Measurements from ENCODE around the gene KATNB1.
"Not testable (repeated sequence)": the region's sequence is repeated elsewhere in the genome, so short reads cannot be mapped to it uniquely, and the experiment has no call there.

Gene KATNB1

DNA sequence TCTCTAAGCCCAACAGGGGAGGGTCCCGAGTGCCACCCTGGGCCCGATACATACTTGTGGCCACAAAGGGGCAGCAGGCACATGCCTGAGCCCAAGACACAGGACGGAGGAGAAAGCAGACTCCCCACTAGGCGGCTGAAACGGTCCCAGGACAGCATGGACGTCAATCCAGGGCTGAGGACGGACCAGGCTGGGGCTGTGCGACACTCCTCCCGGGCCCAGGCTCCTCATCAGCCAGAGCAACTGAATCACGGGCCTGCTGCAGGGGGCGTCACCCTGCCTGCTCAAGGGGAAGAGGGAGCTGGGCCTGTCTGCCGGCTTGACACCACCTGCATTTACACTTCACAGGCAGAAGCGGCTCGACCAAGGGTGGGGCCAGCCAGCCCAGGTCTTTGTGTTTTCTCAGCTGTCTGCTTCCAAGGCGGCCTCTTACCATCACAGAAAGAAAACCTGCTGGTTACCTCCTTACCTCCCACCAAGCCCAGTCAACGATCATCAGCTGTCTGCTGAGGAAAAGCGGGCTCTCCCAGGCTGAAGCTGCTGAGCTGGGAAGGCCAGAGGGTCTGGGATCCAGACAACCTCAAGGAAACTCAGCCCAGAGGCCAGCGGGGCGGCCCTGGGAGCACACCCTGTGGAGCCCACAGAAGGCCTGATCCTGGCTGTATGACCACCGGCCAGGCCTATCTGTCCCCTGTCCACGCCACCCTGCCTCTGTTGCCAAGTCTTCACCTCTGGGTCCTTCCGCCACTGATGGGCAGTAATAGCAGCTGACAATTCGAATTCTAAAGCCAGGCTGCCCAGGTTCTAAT is 40.3 kb downstream of the KATNB1 start:
- no peak for DNase-seq

DNA sequence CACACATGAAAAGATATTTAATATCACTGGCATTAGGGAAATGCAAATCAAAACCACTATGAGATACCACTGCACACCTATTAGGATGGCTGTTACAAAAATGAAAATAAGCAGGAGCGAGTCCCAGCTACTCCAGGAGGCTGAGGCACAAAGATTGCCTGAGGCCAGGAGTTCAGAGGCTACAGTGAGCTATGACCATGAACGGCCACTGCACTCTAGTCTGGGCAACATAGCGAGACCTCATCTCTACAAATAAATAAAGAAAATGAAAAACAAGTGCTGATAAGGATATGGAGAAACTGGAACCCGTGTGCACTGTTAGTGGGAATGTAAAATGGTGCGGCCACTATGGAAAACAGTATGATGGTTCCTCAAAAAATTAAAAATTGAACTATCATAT is 43.1 kb downstream of the KATNB1 start:
- no peak for DNase-seq

DNA sequence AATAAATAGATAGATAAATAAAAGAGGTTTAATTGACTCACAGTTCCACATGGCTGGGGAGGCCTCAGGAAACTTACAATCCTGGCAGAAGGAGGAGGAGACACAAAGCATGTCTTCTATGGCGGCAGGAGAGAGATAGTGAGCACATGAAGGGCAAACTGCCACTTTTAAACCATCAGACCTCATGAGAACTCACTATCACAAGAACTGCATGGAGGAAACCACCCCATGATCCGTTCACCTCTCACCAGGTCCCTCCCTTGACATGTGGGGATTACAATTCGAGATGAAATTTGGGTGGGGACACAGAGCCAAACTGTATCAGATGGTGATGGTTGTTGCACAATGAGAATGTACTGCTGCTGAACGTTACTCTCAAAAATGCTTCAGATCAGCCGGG is 44.3 kb downstream of the KATNB1 start:
- DNase-seq, result not testable (repeated sequence)

DNA sequence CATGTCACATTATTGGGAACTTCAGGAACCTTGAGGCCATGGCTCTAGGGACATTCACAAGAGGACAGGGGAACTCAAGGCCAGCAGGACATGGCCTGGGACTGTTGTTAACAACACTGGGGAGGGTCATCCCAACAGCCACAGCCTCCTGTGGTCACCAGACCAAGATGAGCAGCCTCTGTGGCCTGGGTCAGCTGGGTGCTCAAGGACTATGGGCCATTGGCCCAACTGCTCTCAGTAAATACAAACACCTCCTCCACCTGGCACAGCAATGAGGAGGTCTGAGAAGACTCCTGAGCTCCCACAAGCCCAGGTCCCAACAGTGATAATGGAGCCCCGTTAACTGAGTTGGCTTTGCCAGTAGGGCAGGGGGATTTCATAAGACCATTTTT is 45.8 kb downstream of the KATNB1 start:
- no peak for DNase-seq

DNA sequence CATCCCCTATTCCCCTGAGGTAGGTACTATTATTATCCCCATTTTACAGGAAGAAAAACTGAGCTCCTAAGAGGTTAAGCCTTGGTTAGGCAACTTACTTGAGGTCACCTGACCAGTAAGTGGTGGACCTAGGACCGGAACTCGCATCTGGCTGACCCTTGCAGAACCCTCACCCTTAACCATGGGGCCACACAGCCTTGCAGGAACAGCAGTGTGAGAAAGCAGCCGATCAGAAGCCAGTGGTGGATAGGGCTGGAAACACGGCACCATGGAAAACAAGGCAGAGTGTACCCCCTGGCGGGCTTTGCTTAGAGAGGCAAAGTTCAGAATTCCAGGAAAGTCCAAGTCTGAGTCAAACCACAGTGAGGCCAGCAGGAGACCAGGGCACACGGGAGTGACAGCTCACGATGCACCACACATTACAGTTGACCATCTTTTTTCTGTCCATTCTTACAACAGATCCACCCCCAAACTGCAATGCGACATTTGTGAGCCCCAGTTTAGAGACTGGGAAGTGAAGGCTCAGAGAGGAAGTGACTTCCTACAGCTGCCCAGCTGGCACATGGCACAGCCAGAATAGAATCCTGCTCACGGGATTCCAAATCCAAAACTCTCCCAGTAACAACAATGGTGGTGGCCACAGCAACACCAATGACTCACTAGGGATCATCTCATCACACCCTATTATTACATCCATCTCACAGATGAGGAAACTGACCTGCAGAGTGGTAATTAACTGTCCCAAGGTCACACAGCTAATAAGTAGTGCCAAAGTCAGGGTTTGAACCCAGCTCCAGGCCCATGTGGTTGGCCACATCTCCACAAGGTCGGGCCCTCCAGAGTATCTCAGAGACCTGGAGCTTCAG is 46.4 kb downstream of the KATNB1 start:
- no peak for DNase-seq

DNA sequence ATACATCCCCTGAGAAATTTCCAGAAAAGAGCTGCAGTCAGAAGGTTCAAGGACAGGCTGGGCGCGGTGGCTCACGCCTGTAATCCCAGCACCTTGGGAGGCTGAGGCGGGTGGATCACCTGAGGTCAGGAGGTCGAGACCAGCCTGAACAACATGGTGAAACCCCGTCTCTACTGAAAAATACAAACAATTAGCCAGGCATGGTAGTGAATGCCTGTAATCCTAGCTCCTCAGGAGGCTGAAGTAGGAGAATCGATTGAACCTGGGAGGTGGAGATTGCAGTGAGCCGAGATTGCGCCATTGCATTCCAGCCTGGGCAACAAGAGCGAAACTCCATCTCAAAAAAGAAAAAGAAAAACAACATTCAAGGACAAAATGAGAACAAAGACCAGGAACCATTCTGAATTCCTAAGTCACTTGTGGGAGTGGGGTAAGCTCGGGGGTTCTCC is 47.1 kb downstream of the KATNB1 start:
- DNase-seq, result not testable (repeated sequence)

DNA sequence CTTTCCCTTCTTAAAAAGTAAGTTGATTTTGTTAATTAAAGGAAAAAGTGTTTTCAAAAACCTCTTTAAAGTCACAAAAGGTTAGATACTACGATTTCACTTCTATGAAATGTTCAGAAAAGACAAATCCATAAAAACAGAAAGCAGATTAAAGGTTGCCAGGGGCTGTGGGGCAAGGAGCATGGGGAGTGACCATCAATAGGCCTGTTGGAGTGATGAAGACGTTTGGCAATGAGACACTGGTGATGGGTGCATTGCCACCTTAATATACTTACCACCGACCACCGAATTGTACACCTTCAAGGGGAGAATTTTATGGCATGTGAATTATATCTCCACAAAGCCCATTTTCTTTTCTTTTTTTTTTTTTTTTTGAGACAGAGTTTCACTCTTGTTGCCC is 47.5 kb downstream of the KATNB1 start:
- DNase-seq, result no peak

DNA sequence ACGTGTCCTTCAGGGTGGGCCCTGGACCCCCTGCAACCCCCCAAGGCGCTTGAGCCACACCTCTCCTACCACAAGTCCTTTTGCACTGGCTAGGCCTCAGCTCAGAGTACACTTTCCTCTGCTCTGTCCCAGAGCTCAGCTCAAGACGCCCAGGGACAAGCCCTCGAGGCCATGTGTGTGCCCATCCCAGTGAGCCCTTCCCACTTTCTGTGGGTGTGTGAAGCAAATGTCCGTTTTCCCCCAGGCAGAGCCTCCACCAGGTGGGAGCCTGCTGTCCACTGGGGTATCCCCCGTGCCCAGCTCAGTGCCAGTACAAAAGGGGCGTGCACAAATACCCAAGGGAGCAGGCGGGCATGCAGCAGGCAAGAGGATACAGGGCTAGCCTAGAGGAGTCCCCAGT is 48.3 kb downstream of the KATNB1 start:
- DNase-seq, result no peak

DNA sequence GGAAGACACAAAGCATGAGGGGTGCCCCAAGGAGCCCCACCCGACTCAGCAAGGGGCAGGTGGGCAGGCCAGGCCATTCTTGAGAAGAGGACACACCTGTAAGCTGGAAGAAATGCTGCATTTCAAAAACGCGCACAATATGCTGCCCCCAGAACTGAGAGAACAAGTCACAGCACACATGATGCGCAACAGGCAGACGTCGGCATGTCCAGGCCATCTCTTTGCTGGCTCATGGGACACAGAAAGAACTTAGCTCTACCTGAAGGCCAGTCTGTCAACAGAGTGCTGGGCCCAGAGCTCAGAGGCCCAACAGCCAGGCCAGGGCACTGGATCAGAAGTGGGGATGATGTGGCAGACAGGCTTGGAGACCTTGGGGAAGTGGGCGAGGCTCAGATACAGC is 48.8 kb downstream of the KATNB1 start:
- no peak for DNase-seq

DNA sequence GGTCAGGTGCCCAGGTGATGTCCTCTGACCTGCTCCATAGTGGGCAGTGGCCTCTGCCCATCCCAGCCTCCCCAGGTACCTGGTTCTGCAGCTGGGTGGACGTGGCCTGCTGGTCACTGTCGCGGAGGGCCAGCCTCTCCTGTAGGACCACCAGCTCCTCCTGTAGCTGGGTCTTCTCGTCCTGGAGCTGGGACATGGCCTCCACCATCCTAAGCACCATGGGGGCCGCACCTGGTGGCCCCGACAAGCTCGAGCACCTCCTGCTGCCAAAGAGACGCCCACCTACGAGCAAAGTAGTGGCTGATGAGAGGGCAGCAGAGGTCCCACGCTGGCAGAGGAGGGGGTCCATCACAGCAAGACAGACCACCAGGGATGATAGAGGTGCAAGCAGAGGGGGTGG is 49.8 kb downstream of the KATNB1 start:
- DNase-seq, result no peak

DNA sequence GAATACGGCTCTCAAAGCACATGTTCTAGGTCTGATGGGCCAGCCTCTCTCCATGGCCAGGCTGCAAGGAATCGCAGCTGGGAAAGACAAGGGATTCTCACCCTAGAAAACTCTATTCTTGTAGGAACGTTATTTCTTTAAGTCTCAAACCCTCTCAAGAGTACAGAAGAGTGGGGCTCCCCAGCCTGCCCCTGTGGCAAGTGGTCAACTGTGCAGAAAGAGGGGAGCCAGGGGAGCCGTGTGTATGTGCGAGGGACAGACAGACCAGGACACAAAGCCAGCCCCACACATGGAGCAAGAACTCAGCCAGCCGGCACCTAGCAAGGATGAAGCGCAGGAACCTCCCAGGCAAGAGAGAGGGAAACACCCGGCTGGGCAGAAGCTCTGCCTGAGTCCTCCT is 50.4 kb downstream of the KATNB1 start:
- no peak for DNase-seq

DNA sequence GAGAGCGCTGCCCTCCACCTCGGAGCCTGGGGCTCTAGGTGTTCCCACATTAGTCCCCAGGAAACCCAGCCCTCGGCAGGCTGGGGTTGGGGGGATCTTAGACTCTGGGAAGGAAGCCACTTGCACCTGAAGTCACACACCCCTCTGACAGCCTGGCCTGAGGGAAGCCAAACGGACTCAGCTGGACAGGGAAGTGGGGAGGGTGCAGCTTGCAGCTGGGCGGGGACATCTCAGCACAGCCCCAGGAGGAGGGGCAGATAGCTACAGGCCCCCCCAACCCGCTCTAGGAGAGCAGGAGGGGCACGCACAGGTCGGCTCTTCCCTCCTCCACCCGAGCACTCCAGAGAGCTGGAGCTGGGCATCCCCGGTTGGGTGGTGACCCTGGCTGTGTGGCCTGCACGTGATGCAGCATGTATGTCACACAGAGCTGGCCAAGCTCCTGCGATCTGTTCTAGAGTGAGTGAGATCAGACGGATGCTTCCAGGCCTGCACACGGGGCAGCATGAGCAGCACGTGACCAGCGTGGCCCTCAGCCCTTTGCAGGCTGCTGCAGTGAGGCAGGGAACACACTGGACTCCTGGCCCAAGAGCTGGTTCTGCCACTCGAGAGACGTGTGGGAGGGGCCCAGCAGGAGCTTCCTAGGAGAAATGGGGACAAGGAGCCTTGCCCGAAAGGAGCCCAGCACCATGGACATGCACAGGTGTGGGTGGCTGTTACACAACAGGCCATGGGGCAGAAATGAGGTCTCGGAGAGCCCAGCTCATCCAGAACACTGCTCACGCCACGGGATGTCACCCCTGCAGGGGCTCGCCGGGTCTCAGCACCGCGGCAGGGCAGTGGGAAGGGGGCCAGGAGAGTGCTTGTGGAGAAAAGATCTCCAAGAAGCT is 51.3 kb downstream of the KATNB1 start:
- no peak for DNase-seq

DNA sequence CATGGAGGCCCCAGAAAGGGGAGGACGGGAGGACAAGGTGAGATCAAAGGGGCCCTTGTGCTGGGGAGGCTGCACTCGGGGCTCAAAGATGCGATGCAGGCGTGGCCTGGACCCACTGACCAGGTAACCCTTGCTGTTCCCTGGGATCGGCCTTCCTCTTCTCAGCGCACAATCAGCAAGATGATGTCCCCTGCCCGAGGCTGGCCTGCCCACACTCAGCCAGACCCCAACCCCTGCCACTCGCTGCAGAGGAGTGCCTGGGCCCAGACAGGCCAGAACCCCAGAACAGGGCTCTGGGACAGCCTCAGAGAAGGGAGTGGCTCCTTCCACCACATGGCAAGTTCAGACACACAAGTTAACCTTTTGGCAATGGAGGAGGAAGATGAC is 51.9 kb downstream of the KATNB1 start:
- DNase-seq, result no peak

DNA sequence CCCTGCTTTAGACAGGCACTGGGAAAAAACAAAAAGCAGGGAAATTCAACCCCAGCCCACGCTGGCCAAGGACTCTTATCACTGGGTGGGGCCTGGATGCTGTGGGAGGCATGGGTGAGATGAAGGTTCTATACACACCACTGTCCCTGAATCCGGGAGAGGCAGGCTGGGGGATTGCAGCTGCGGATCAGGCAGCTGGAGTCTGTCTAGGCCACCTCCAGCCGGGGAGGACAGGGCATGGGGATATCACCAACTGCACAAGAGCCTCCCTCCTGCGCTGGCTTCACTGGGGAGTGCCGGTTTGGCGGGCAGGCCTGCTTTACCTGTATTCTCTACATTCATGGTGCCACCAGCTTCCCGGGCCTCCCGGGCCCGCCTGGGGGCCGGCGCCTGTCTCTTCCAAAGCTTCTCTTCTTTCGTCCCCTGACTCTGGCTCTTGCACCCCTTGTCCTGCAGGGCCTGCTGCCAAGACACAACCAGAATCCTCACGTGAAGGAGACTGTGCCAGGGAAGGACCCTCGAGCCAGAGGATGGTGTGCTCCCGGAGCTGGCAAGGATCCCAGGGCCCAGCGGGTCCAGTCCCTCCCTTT is 52.8 kb downstream of the KATNB1 start:
- DNase-seq, result peak; percentile 56

DNA sequence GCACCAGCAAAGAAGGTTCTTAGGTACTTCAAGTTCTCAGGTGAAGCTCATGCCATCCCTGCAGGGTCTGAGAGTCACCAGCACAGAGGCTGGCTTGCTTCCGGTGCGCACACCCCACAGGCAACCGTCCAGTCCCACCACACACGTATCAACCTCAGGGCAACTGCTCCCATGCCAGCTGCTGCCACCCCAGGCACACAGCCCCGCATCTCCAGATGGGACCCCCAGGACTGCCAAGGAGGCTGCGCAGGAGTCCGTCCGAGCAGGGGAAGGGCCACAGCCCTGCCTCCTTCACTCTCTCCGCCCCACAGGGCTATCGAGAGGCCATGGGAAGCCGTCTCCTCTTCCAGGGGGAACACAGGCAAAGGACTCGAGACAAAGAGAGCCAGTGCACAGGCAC is 53.4 kb downstream of the KATNB1 start:
- peak; percentile 29 for DNase-seq

DNA sequence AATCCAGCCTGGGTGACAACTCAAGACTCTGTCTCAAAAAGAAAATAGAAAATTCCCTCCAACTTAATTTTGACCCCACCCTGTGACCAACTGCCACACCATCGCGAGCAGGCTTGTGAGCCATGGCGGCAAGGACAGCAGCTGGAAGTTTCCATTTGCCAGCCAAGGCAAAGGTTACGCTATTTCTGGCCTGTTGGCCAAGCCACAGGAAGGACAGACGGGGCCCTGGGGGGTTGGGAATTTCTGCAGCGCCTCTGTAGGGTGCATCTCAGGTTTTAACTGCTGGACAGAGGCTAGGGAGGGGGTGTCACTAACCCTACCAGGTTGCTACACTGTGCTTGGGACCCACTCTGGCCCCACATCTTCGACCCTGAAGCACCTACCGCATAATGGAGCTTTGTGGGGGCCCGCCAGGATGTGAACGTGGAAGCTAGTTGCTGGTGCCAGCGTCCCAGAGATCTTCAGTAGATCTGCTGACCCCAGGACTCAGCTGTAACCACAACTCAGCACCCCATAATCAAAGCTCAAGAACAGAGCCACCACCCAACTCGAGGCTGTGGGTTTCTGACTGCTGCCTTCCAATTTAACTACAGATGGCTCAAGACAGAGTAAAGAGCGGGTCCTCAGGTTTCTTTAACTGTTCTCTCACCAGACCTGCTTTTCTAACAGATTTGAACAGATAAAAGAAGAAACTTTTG is 55.8 kb downstream of the KATNB1 start:
- no peak for DNase-seq

DNA sequence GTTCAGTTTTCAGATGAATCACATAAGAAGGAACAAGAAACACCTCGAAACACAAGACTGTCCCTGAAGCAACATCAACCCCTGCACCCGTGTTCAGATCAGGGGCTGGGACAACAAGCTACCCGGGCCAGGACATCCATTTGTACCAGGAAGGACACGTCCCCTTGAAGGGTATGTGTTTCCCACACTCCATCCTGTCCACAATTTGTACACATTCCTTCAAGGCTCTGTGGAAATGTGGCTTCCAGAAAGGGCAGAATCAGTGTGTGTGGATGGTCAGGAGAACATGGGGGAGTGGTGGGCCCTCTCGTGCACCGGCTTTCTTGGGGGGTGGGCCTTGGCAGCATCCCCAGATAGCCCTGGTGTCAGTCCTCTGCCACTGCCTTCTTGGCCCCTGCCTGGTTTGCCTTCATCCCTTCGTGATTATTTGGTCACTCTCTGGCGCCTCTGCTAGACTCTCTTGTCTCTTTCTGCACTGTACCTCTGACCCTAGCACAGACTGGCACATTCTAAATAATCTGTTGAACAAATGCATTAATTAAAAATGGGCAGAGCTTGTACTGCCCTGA is 56.4 kb downstream of the KATNB1 start:
- DNase-seq, result no peak

DNA sequence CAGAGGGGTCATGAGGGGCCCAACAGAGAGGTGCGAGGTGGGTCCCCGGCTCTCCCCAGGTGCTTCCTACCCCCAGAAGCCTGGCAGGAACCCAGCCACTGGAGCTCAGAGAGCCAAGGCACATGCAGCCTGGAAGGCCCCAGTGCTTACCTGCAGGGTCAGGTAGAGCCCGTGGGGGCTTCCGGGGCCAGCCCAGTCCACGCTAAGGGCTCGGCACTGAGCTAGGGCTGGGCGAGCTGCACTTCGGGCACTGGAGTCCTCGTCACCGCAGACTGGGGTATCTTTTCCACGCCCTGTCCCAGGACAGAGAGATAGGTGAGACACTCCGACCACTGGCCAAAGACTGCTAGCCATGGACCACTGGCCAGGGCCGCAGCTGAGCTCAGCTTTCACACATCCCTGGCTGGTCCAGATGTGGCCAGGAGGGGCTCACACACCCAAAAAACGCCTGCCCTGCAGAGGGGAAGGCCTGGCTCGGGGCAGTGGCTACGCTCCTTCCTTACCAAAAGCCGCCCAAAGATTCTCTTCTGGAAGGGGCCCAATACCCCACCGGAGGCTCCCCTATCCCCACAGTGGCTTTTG is 59.4 kb downstream of the KATNB1 start:
- DNase-seq, result no peak

DNA sequence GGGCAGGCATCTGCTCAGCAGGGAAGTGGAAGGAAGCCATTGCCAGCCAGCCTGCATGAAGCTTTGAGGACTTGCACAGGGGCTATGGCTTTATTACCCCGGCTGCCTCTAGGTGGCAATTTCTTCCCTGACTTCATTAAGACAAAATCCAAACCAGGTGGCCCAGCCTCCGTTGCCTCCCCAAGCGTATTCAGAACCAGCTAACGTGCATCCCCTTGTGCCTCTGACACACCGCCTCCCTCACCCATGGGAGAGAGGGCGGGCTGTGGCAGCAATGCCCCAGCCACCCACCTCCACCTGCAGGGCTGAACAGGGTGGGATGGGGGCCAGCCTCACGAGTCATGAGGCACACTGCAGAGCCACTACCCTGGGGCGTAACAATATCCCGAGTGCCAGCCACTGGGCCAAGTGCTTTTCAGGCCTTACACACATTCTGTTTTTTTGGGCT is 59.9 kb downstream of the KATNB1 start:
- DNase-seq, result peak; percentile 8

DNA sequence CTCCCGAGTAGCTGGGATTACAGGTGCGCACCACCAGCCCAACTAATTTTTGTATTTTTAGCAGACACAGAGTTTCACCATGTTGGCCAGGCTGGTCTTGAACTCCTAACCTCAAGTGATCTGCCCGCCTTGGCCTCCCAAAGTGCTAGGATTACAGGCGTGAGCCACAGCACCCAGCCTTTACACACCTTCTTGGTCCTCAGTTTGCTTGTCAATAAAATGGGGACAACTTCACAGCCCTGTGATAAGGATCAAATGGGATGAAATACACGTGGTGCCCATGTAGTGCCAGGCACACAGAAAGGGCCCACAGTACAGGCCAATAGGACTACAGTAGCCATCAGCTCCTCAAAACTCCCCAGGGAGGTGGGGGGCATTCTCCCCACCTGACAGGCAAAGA is 60.4 kb downstream of the KATNB1 start:
- DNase-seq, result not testable (repeated sequence)

DNA sequence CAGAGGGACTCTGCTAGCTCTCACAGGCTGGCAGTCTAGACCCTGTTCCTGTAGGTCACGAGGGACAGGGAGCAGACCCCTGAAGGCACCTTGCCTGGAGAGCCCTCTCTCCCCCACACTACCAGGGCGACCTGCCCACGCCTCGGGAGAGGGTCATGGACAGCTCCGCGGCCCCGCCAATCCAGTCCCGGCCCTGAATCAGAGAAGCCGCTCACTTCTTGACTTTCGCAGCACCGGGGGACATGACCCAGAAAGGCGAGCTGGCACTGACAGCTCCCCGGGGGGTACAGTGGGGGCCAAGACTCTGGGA is 61.6 kb downstream of the KATNB1 start:
- DNase-seq, result no peak
